Mesendoderm (in vitro differentiated cells): ENCODE results near the gene PHEX.

Experiments
- DNase-seq: peaks from one replicate; pipeline ENCODE4 v3.0.0; 2013
- H2AK5ac ChIP-seq: 2 replicates; pipeline ENCODE4 v1.6.1; 2013; ENCODE audit warnings: low read length, inconsistent platforms
- H2BK120ac ChIP-seq: 2 replicates; pipeline ENCODE4 v1.6.1; 2013; ENCODE audit warnings: low read depth, mild to moderate bottlenecking, low read length, moderate library complexity, mixed read lengths
- H2BK15ac ChIP-seq: replicated peaks from 2 replicates; pipeline ENCODE4 v1.6.1; 2013; ENCODE audit warnings: low read depth, mild to moderate bottlenecking, moderate library complexity
- H2BK5ac ChIP-seq: 2 replicates; pipeline ENCODE4 v1.6.1; 2013; ENCODE audit warnings: low read length, inconsistent platforms
- H3K18ac ChIP-seq: 2 replicates; pipeline ENCODE4 v1.6.1; 2013; ENCODE audit warnings: mild to moderate bottlenecking, low read length, mixed read lengths
- H3K23ac ChIP-seq: one replicate; pipeline ENCODE4 v1.6.1; 2013; ENCODE audit warnings: low read length
- H3K27ac ChIP-seq: 2 replicates; pipeline ENCODE4 v1.5.1; 2013; ENCODE audit warnings: low read depth, mild to moderate bottlenecking, inconsistent platforms, low read length, moderate library complexity
- H3K27me3 ChIP-seq: 2 replicates; pipeline ENCODE4 v1.6.1; 2013; ENCODE audit warnings: low read length, control low read depth, mild to moderate bottlenecking, inconsistent platforms; ENCODE audit not compliant: insufficient read depth, poor library complexity
- H3K36me3 ChIP-seq: 2 replicates; pipeline ENCODE4 v1.6.1; 2013; ENCODE audit warnings: low read length, inconsistent platforms; ENCODE audit not compliant: control insufficient read depth, insufficient read depth
- H3K4ac ChIP-seq: one replicate; pipeline ENCODE4 v1.6.1; 2013; ENCODE audit warnings: low read depth, mild to moderate bottlenecking, low read length, moderate library complexity
- H3K4me1 ChIP-seq: 2 replicates; pipeline ENCODE4 v1.6.1; 2013; ENCODE audit warnings: low read depth, low read length, inconsistent platforms; ENCODE audit not compliant: control insufficient read depth
- H3K4me2 ChIP-seq: 2 replicates; pipeline ENCODE4 v1.6.1; 2013; ENCODE audit warnings: low read length
- H3K4me3 ChIP-seq: 2 replicates; pipeline ENCODE4 v1.5.1; 2013; ENCODE audit warnings: mild to moderate bottlenecking, low read length
- H3K56ac ChIP-seq: one replicate; pipeline ENCODE4 v1.6.1; 2013; ENCODE audit warnings: low read length
- H3K79me1 ChIP-seq: 2 replicates; pipeline ENCODE4 v1.6.1; 2013; ENCODE audit warnings: low read length, inconsistent platforms
- H3K79me2 ChIP-seq: 2 replicates; pipeline ENCODE4 v1.6.1; 2013; ENCODE audit warnings: mild to moderate bottlenecking, low read length; ENCODE audit not compliant: control insufficient read depth, insufficient read depth
- H3K9ac ChIP-seq: 2 replicates; pipeline ENCODE4 v1.6.1; 2013; ENCODE audit warnings: low read length, inconsistent platforms
- H4K5ac ChIP-seq: one replicate; pipeline ENCODE4 v1.6.1; 2013; ENCODE audit warnings: low read length
- H4K8ac ChIP-seq: one replicate; pipeline ENCODE4 v1.6.1; 2013; ENCODE audit warnings: low read depth, mild to moderate bottlenecking, control low read depth, low read length, moderate library complexity
- WGBS: extraction: QIAGEN DNeasy Blood & Tissue Kit; methylation state at CpG from one replicate; pipeline ENCODE4 v1.1.7; 2013; ENCODE audit warnings: low lambda C conversion rate, missing lambda C conversion rate; ENCODE audit not compliant: insufficient coverage; ENCODE audit errors: extremely low coverage; 5-methylcytosine and 5-hydroxymethylcytosine counted together

PHEX gene

DNA sequence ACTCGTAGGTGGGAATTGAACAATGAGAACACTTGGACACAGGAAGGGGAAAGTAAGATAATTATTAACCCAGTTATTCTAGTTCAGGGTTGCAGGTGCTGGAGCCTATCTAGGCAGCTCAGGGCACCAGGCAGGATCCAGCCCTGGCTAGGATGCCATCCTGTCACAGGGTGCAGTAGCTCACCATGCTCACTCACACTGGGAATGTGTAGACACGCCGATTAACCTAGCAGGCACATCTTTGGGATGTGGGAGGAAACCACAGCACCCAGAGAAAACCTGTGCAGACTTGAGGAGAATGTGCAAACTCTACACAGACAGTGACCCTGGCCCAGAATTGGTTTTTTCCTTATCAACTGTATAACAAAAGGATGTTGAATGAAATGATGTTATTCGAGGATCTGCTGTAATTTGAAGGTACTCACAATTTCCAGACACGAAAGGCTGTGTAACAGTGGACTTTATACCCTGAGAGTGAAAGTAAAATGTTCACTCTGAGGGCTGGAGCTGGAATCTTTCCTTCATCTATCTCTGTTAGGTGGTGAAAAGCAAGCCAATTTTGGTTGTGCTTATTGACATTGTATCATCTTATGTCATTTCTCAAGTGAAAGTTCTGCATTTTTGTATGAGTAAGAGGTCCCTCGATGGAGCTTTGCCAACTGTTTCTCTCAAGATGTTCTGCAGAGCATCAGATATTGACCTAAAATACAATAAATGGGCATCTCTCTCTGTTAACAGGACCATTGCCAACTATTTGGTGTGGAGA lies 78.8 kb downstream of the PHEX start:
- Histone ChIP-seq H4K5ac (no peak overlapping the region), H3K79me2 (no peaks in the 10 kb centered on the region), H2BK120ac (no peak overlapping the region), H2BK15ac (no peak overlapping the region), H4K8ac (no peak overlapping the region), H3K4me1 (no peaks in the 10 kb centered on the region), H3K79me1 (no peaks in the 10 kb centered on the region), H2BK5ac (no peak overlapping the region), H3K18ac (no peak overlapping the region), H3K27ac (no peak overlapping the region), H3K27me3 (no peaks in the 10 kb centered on the region), H3K4ac (no peak overlapping the region), H3K56ac (no peak overlapping the region), H3K4me2 (no peak overlapping the region), H3K23ac (no peak overlapping the region), H3K36me3 (no peaks in the 10 kb centered on the region), H3K4me3 (no peak overlapping the region), H2AK5ac (no peak overlapping the region), H3K9ac (no peak overlapping the region)
- WGBS: no CpG with 5 or more reads among the region's 6 CpGs
- DNase-seq: no peak

DNA sequence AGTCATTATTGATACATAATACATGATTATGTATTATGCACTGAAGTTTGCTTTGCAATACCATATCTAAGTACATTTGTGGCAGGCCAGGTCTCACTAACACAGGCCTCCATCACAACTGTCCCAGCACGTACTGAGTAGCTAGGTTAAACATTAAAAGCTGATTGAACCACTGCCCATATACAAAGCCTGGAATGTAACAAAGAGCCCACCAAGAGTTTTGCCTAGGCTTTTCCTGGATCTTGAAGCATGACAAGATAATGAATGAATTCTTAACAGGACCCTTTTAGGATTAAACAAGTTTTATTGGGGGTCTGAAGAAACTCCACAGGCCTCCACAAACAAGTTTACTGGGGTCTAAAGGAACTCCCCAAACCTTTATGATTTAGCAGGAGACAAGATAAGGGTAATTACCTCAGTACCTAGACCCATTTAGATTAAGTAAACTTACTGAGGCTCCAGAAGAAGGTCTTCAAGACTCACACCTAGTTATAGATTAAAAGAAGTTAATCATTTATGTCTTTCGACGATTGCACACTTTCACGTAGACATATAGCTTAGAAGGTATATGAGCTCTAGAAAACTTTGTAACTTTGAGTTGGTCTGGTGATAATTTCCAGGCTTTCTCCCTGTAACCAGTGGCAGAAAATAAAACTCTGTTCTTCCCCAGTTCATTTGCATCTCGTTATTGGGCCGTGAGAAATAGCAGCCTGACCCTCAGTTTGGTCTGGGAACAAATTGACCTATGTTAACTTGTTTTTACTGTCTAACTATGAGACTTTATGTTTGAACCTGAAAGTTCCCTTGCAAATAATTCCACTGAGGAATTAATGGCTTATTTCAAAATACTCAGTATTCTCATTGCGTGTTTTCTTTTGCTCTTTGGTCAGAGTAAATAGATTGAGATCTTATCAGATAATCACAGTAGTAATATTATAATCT lies 84.8 kb downstream of the PHEX start:
- Histone ChIP-seq H3K4me1 (no peaks in the 10 kb centered on the region), H3K23ac (no peak overlapping the region), H2AK5ac (no peak overlapping the region), H3K56ac (no peak overlapping the region), H2BK120ac (no peak overlapping the region), H3K4me2 (no peak overlapping the region), H3K4ac (no peak overlapping the region), H2BK5ac (no peak overlapping the region), H3K79me1 (no peaks in the 10 kb centered on the region), H3K4me3 (no peak overlapping the region), H3K79me2 (no peaks in the 10 kb centered on the region), H3K36me3 (no peaks in the 10 kb centered on the region), H3K27ac (no peak overlapping the region), H4K8ac (no peak overlapping the region), H2BK15ac (no peak overlapping the region), H3K9ac (no peak overlapping the region), H4K5ac (no peak overlapping the region), H3K18ac (no peak overlapping the region), H3K27me3 (no peaks in the 10 kb centered on the region)
- no CpG with 5 or more reads among the region's 7 CpGs for WGBS
- no peak for DNase-seq

DNA sequence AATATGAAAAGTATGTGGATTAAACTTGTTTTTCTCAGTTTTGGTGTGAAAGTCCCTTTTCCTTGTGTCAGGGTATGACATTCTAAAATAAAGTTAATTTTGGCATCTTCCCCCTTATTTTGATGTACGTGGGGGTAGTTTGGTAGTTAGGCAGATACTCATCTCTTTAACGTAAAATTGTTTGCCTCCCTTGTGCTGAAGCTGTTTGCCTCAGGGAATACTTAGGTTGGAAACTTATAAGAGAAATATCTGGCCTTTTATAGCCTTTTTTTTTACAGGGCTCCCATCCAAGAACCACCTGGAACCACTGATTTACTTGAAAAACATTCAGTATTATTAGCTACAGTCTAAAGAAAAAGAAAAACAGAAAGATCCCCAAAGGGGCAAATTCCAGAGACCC lies 85.5 kb downstream of the PHEX start:
- H3K27ac ChIP-seq: no peak overlapping the region
- H3K18ac ChIP-seq: no peak overlapping the region
- no peak overlapping the region for H3K4ac ChIP-seq
- no peak overlapping the region for H3K4me2 ChIP-seq
- H4K5ac ChIP-seq: no peak overlapping the region
- no CpG with 5 or more reads among the region's 2 CpGs for WGBS
- no peaks in the 10 kb centered on the region for H3K4me1 ChIP-seq
- H2BK5ac ChIP-seq: no peak overlapping the region
- H3K56ac ChIP-seq: no peak overlapping the region
- DNase-seq: no peak
- no peak overlapping the region for H4K8ac ChIP-seq
- no peak overlapping the region for H2AK5ac ChIP-seq
- no peak overlapping the region for H3K9ac ChIP-seq
- no peaks in the 10 kb centered on the region for H3K79me2 ChIP-seq
- no peaks in the 10 kb centered on the region for H3K27me3 ChIP-seq
- H2BK15ac ChIP-seq: no peak overlapping the region
- H3K36me3 ChIP-seq: no peaks in the 10 kb centered on the region
- no peaks in the 10 kb centered on the region for H3K79me1 ChIP-seq
- H2BK120ac ChIP-seq: no peak overlapping the region
- no peak overlapping the region for H3K4me3 ChIP-seq
- no peak overlapping the region for H3K23ac ChIP-seq

DNA sequence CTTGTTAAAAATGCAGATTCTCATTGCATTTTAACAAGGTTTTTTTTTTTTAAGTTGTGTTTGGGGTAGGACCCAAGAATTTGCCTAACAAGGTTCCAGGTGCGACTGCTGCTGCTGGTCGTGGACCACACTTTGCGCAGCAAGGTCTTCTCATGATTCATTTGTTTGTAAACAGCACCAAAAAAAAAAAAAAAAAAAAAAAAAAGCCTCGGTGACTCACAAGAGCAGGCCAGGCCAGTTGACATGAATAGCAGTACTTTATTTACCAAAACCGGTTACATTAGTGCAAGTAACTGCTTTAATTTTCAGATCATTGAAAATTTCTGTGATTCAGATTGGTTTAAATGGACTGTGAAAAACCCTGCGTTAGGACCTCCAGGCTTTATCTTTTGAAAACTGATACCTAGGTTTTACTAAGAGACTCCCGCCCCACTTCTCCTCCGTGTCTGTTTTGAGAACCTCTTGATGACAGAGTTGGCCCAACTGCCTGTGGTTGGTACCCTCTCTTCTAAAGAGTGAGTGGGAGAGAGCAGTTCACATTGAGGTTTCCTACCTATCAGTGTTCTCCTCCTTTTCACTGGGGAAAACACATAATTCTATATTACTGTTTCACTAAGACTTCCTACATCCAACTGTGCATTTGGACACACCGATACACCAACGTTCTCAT lies 86.2 kb downstream of the PHEX start:
- Histone ChIP-seq H3K9ac (no peak overlapping the region), H3K18ac (no peak overlapping the region), H3K56ac (no peak overlapping the region), H2BK15ac (no peak overlapping the region), H3K4me1 (no peaks in the 10 kb centered on the region), H3K36me3 (no peaks in the 10 kb centered on the region), H3K27ac (no peak overlapping the region), H2BK5ac (no peak overlapping the region), H4K8ac (no peak overlapping the region), H3K79me2 (no peaks in the 10 kb centered on the region), H3K23ac (no peak overlapping the region), H2AK5ac (no peak overlapping the region), H3K4me2 (no peak overlapping the region), H4K5ac (no peak overlapping the region), H3K79me1 (no peaks in the 10 kb centered on the region), H2BK120ac (no peak overlapping the region), H3K27me3 (no peaks in the 10 kb centered on the region), H3K4ac (no peak overlapping the region), H3K4me3 (no peak overlapping the region)
- no CpG with 5 or more reads among the region's 10 CpGs for WGBS
- DNase-seq: no peak

DNA sequence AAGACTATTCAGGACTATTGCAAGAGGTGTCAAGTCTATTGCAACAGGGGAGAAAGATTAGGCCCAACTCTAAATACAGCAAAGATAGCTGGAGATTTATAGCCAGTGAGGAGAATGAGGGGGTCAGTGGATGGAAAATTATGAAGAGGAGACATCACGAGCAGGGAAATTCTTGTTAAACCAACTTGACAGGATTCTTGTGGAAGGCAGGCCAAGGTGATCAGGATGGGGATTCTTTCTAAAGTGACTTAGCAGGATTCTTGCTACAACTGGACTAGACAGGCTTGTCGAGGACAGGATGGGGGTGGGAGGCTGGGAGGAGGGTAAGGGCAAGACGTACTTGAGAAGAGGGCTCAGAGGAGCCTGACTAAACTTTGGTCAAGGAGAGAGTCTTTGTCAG lies 89.0 kb downstream of the PHEX start:
- Histone ChIP-seq H3K23ac (no peak overlapping the region), H4K8ac (no peak overlapping the region), H3K27me3 (no peaks in the 10 kb centered on the region), H3K4me2 (no peak overlapping the region), H3K79me2 (no peaks in the 10 kb centered on the region), H3K18ac (no peak overlapping the region), H3K27ac (no peak overlapping the region), H3K9ac (no peak overlapping the region), H2BK15ac (no peak overlapping the region), H2BK120ac (no peak overlapping the region), H2BK5ac (no peak overlapping the region), H3K56ac (no peak overlapping the region), H3K4me1 (no peaks in the 10 kb centered on the region), H3K4ac (no peak overlapping the region), H2AK5ac (no peak overlapping the region), H4K5ac (no peak overlapping the region), H3K4me3 (no peak overlapping the region), H3K79me1 (no peaks in the 10 kb centered on the region), H3K36me3 (no peaks in the 10 kb centered on the region)
- no peak for DNase-seq
- no CpG with 5 or more reads among the region's 3 CpGs for WGBS
